Loucy (cell line): Measurements from ENCODE around the gene DMWD.

ENCODE experiments used
- H2AFZ ChIP-seq: fragments of 200-600 bp; sonication (generic); 2 replicates; pipeline ENCODE4 v1.6.0; 2016; ENCODE audit warnings: antibody characterized with exemption, mild to moderate bottlenecking, low read length, moderate library complexity
- H3F3A ChIP-seq: fragments of 200-600 bp; 2 replicates; pipeline ENCODE4 v1.6.0; 2016; ENCODE audit warnings: antibody characterized with exemption, low read depth, mild to moderate bottlenecking
- H3K27me3 ChIP-seq: fragments of 200-600 bp; sonication (generic); 2 replicates; pipeline ENCODE4 v1.6.1; 2014; ENCODE audit warnings: low read length, mild to moderate bottlenecking; ENCODE audit not compliant: insufficient read depth, poor library complexity, severe bottlenecking
- H3K36me3 ChIP-seq: fragments of 200-600 bp; sonication (generic); 2 replicates; pipeline ENCODE4 v1.6.1; 2016; ENCODE audit warnings: low read length; ENCODE audit not compliant: insufficient read depth
- H3K4me1 ChIP-seq: fragments of 200-600 bp; sonication (generic); 2 replicates; pipeline ENCODE4 v1.5.1; 2014; ENCODE audit warnings: low read length, mild to moderate bottlenecking; ENCODE audit not compliant: insufficient read depth, poor library complexity, severe bottlenecking
- H3K4me2 ChIP-seq: fragments of 200-600 bp; sonication (generic); 2 replicates; pipeline ENCODE4 v1.6.0; 2014; ENCODE audit warnings: antibody characterized with exemption, low read length, low read depth, mild to moderate bottlenecking; ENCODE audit not compliant: poor library complexity, severe bottlenecking
- H3K4me3 ChIP-seq: fragments of 200-600 bp; sonication (generic); 2 replicates; pipeline ENCODE4 v1.5.1; 2014; ENCODE audit warnings: low read length, mild to moderate bottlenecking, mixed read lengths; ENCODE audit not compliant: poor library complexity, severe bottlenecking
- H3K79me2 ChIP-seq: fragments of 200-600 bp; sonication (generic); 2 replicates; pipeline ENCODE4 v1.6.1; 2014; ENCODE audit warnings: low read length; ENCODE audit not compliant: insufficient read depth
- H3K9ac ChIP-seq: fragments of 200-600 bp; sonication (generic); 2 replicates; pipeline ENCODE4 v1.6.0; 2014; ENCODE audit warnings: mild to moderate bottlenecking, low read depth, low read length, moderate library complexity; ENCODE audit not compliant: poor library complexity, severe bottlenecking
- H3K9me2 ChIP-seq: fragments of 200-600 bp; sonication (generic); replicated peaks from 2 replicates; pipeline ENCODE4 v1.6.1; 2016; ENCODE audit warnings: low read depth, low read length, mixed read lengths
- H3K9me3 ChIP-seq: fragments of 200-600 bp; sonication (generic); 2 replicates; pipeline ENCODE4 v1.6.1; 2014; ENCODE audit warnings: mild to moderate bottlenecking, antibody characterized with exemption, low read length, low read depth; ENCODE audit not compliant: insufficient read depth
- H4K20me1 ChIP-seq: fragments of 200-600 bp; sonication (generic); 2 replicates; pipeline ENCODE4 v1.6.0; 2014; ENCODE audit warnings: antibody characterized with exemption, low read length, mild to moderate bottlenecking; ENCODE audit not compliant: insufficient read depth, poor library complexity, severe bottlenecking
- EZH2phosphoT487 ChIP-seq: fragments of 200-600 bp; IDR thresholded peaks from 2 replicates; pipeline ENCODE4 v1.6.1; 2018; ENCODE audit warnings: antibody characterized with exemption, mild to moderate bottlenecking, moderate library complexity, borderline replicate concordance
- TF ChIP-seq, protein P1 (sequence below): fragments of 200-600 bp; sonication (generic); conservative IDR thresholded peaks from 2 replicates; pipeline ENCODE4 v1.5.1; 2014; ENCODE audit warnings: mild to moderate bottlenecking, antibody characterized with exemption, low read length

The DMWD gene

GRCh38 chr19:45733160-45733810 is 59.4 kb downstream of the DMWD start, which contains the start of gene MEIOSIN:
MEIOSIN (plus strand) TSS chr19:45733439; CDS start chr19:45735377, 1,938 bp downstream.
- no peak for TF ChIP-seq EZH2phosphoT487
- TF ChIP-seq, protein P1, sequence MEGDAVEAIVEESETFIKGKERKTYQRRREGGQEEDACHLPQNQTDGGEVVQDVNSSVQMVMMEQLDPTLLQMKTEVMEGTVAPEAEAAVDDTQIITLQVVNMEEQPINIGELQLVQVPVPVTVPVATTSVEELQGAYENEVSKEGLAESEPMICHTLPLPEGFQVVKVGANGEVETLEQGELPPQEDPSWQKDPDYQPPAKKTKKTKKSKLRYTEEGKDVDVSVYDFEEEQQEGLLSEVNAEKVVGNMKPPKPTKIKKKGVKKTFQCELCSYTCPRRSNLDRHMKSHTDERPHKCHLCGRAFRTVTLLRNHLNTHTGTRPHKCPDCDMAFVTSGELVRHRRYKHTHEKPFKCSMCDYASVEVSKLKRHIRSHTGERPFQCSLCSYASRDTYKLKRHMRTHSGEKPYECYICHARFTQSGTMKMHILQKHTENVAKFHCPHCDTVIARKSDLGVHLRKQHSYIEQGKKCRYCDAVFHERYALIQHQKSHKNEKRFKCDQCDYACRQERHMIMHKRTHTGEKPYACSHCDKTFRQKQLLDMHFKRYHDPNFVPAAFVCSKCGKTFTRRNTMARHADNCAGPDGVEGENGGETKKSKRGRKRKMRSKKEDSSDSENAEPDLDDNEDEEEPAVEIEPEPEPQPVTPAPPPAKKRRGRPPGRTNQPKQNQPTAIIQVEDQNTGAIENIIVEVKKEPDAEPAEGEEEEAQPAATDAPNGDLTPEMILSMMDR = no peak
- Histone ChIP-seq H3K9me3 (no peaks in the 10 kb centered on the region), H3K27me3 (no peaks in the 10 kb centered on the region), H3F3A (no peaks in the 10 kb centered on the region), H3K4me3 (no peak within 1 kb of the TSS), H3K79me2 (peaks cover 24% of the 10 kb centered on the region), H2AFZ (no peak within 1 kb of the TSS), H3K9me2 (no peaks in the 10 kb centered on the region), H4K20me1 (peaks cover 9% of the 10 kb centered on the region), H3K4me2 (no peak within 1 kb of the TSS), H3K9ac (no peak within 1 kb of the TSS), H3K36me3 (no peaks in the 10 kb centered on the region), H3K4me1 (peaks cover 13% of the 10 kb centered on the region)
